ENCODE measurements around the gene KIF4A.
"Not testable (repeated sequence)": the region's sequence is repeated elsewhere in the genome, so short reads cannot be mapped to it uniquely, and the experiment has no call there.

KIF4A gene

GRCh38 chrX:70398899-70399298, 109.0 kb downstream of the KIF4A start:
- no peak for DNase-seq (ENCODE audit: low read depth, low spot score)

GRCh38 chrX:70400181-70400580, 110.3 kb downstream of the KIF4A start:
- DNase-seq (ENCODE audit: low read depth, low spot score): not testable (repeated sequence)

GRCh38 chrX:70402721-70403120, 112.8 kb downstream of the KIF4A start:
- no peak for DNase-seq (ENCODE audit: low read depth, low spot score)

GRCh38 chrX:70405003-70405402, 115.1 kb downstream of the KIF4A start:
- DNase-seq (ENCODE audit: low read depth, low spot score): no peak

GRCh38 chrX:70410921-70411320, 121.0 kb downstream of the KIF4A start:
- no peak for DNase-seq (ENCODE audit: low read depth, low spot score)

GRCh38 chrX:70411475-70411874, 121.6 kb downstream of the KIF4A start:
- no peak for DNase-seq (ENCODE audit: low read depth, low spot score)

GRCh38 chrX:70421618-70422017, 131.7 kb downstream of the KIF4A start:
- peak; percentile 48 for DNase-seq (ENCODE audit: low read depth, low spot score)

- peak; percentile 92 for DNase-seq (ENCODE audit: low read depth, low spot score)
Observed at GRCh38 chrX:70422851-70423341, 133.0 kb downstream of the KIF4A start, which contains the start of gene GDPD2. Gene GDPD2 (plus strand): TSS chrX:70423314. CDS start chrX:70424985, 1,671 bp downstream.

- peak; percentile 79 for DNase-seq (ENCODE audit: low read depth, low spot score)
Observed at GRCh38 chrX:70423936-70424675, 134.2 kb downstream of the KIF4A start.

GRCh38 chrX:70424801-70425200, 134.9 kb downstream of the KIF4A start:
- DNase-seq (ENCODE audit: low read depth, low spot score): no peak

- DNase-seq (ENCODE audit: low read depth, low spot score): no peak
Observed at GRCh38 chrX:70426286-70427278, 136.7 kb downstream of the KIF4A start.

- no peak for DNase-seq (ENCODE audit: low read depth, low spot score)
Observed at GRCh38 chrX:70427365-70427764, 137.5 kb downstream of the KIF4A start.

GRCh38 chrX:70429759-70430158, 139.9 kb downstream of the KIF4A start:
- no peak for DNase-seq (ENCODE audit: low read depth, low spot score)

GRCh38 chrX:70432936-70433847, 143.3 kb downstream of the KIF4A start:
- DNase-seq (ENCODE audit: low read depth, low spot score): no peak

GRCh38 chrX:70433848-70434351, 144.0 kb downstream of the KIF4A start:
- peak; percentile 96 for DNase-seq (ENCODE audit: low read depth, low spot score)

GRCh38 chrX:70434352-70434866, 144.5 kb downstream of the KIF4A start:
- peak; percentile 96 for DNase-seq (ENCODE audit: low read depth, low spot score)

GRCh38 chrX:70434914-70435586, 145.1 kb downstream of the KIF4A start:
- DNase-seq (ENCODE audit: low read depth, low spot score): no peak

GRCh38 chrX:70436343-70436742, 146.4 kb downstream of the KIF4A start:
- peak; percentile 85 for DNase-seq (ENCODE audit: low read depth, low spot score)

GRCh38 chrX:70437011-70437410, 147.1 kb downstream of the KIF4A start:
- no peak for DNase-seq (ENCODE audit: low read depth, low spot score)

All from ELF-1 (cell line).